ENCODE data around the gene TXNRD1.

Gene TXNRD1

GRCh38 chr12:104348994-104349494 lies 133.5 kb downstream of the TXNRD1 start:
- Histone ChIP-seq H3K27me3 (ENCODE audit: low read depth, low read length) (no peaks in the 10 kb centered on the region), H3K36me3 (replicated peaks; ENCODE audit: low read depth, low read length) (peaks cover 44% of the 10 kb centered on the region), H3K9ac (ENCODE audit: low read length) (no peak overlapping the region), H3K27ac (ENCODE audit: low read length) (no peak overlapping the region), H3K79me2 (ENCODE audit: low read length) (peaks cover 4% of the 10 kb centered on the region), H3K9me3 (ENCODE audit: insufficient read depth, low read length) (no peaks in the 10 kb centered on the region), H4K20me1 (ENCODE audit: insufficient read depth, low read length) (no peaks in the 10 kb centered on the region; the same call in 1 of the 2 replicates), H3K4me3 (ENCODE audit: low read length) (no peak overlapping the region), H2AFZ (ENCODE audit: low read depth, low read length) (no peak overlapping the region), H3K4me2 (ENCODE audit: low read length) (no peak overlapping the region), H3K4me1 (ENCODE audit: low read length) (no peaks in the 10 kb centered on the region)
- no peak for TF ChIP-seq CTCF (IDR thresholded peaks at IDR 0.05; ENCODE audit: low read depth, low read length)

- H3K79me2 ChIP-seq (ENCODE audit: low read length): peaks cover 4% of the 10 kb centered on the region
- peaks cover 2% of the 10 kb centered on the region; the same call in 1 of the 2 replicates for H4K20me1 ChIP-seq (ENCODE audit: insufficient read depth, low read length)
- H3K36me3 ChIP-seq (replicated peaks; ENCODE audit: low read depth, low read length): peaks cover 45% of the 10 kb centered on the region
- H3K27ac ChIP-seq (ENCODE audit: low read length): no peak overlapping the region
- H3K27me3 ChIP-seq (ENCODE audit: low read depth, low read length): no peaks in the 10 kb centered on the region
- TF ChIP-seq EZH2phosphoT487 (IDR thresholded peaks at IDR 0.05; ENCODE audit: low read depth): no peak
- H3K4me1 ChIP-seq (ENCODE audit: low read length): no peaks in the 10 kb centered on the region
- no peak overlapping the region for H3K9ac ChIP-seq (ENCODE audit: low read length)
- no peaks in the 10 kb centered on the region for H3K9me3 ChIP-seq (ENCODE audit: insufficient read depth, low read length)
- no peak overlapping the region for H2AFZ ChIP-seq (ENCODE audit: low read depth, low read length)
- no peak overlapping the region for H3K4me3 ChIP-seq (ENCODE audit: low read length)
- H3K4me2 ChIP-seq (ENCODE audit: low read length): no peak overlapping the region
These were observed 134.9 kb downstream of the TXNRD1 start for GRCh38 chr12:104350211-104351056.

GRCh38 chr12:104351057-104351983 lies 135.7 kb downstream of the TXNRD1 start:
- Histone ChIP-seq H3K4me1 (ENCODE audit: low read length) (no peaks in the 10 kb centered on the region), H3K27me3 (ENCODE audit: low read depth, low read length) (no peaks in the 10 kb centered on the region), H3K4me3 (ENCODE audit: low read length) (no peak overlapping the region), H2AFZ (ENCODE audit: low read depth, low read length) (no peak overlapping the region), H3K36me3 (replicated peaks; ENCODE audit: low read depth, low read length) (peaks cover 45% of the 10 kb centered on the region), H3K79me2 (ENCODE audit: low read length) (peaks cover 4% of the 10 kb centered on the region), H3K27ac (ENCODE audit: low read length) (no peak overlapping the region), H4K20me1 (ENCODE audit: insufficient read depth, low read length) (peaks cover 2% of the 10 kb centered on the region; the same call in 1 of the 2 replicates), H3K9me3 (ENCODE audit: insufficient read depth, low read length) (no peaks in the 10 kb centered on the region), H3K4me2 (ENCODE audit: low read length) (no peak overlapping the region), H3K9ac (ENCODE audit: low read length) (no peak overlapping the region)
- TF ChIP-seq CTCF (IDR thresholded peaks at IDR 0.05; ENCODE audit: low read depth, low read length): no peak
- TF ChIP-seq EZH2phosphoT487 (IDR thresholded peaks at IDR 0.05; ENCODE audit: low read depth): no peak

- H3K4me3 ChIP-seq (ENCODE audit: low read length): no peak overlapping the region
- peaks cover 2% of the 10 kb centered on the region; the same call in 1 of the 2 replicates for H4K20me1 ChIP-seq (ENCODE audit: insufficient read depth, low read length)
- no peaks in the 10 kb centered on the region for H3K4me1 ChIP-seq (ENCODE audit: low read length)
- peaks cover 43% of the 10 kb centered on the region for H3K36me3 ChIP-seq (replicated peaks; ENCODE audit: low read depth, low read length)
- peaks cover 4% of the 10 kb centered on the region for H3K79me2 ChIP-seq (ENCODE audit: low read length)
- no peak overlapping the region for H2AFZ ChIP-seq (ENCODE audit: low read depth, low read length)
- H3K27ac ChIP-seq (ENCODE audit: low read length): no peak overlapping the region
- TF ChIP-seq EZH2phosphoT487 (IDR thresholded peaks at IDR 0.05; ENCODE audit: low read depth): no peak
- no peak for TF ChIP-seq CTCF (IDR thresholded peaks at IDR 0.05; ENCODE audit: low read depth, low read length)
- no peaks in the 10 kb centered on the region for H3K9me3 ChIP-seq (ENCODE audit: insufficient read depth, low read length)
- H3K9ac ChIP-seq (ENCODE audit: low read length): no peak overlapping the region
- no peak overlapping the region for H3K4me2 ChIP-seq (ENCODE audit: low read length)
- no peaks in the 10 kb centered on the region for H3K27me3 ChIP-seq (ENCODE audit: low read depth, low read length)
These were observed 136.6 kb downstream of the TXNRD1 start for GRCh38 chr12:104352106-104352713.

Data from OCI-LY3 (cell line).